ENCODE results near the gene TGFA.

The TGFA gene

GRCh38 chr2:70535573-70535972 is 18.1 kb downstream of the TGFA start:
- H3K4me3 ChIP-seq (ENCODE audit: low read length in 2 of 2): no peak overlapping the region
- H3K4me1 ChIP-seq (ENCODE audit: control insufficient read depth in 2 of 2, insufficient read depth in 1 of 2, low read depth in 1 of 2, low read length in 2 of 2): peaks cover 0 to 1% of the 10 kb centered on the region in 2 donors
- H3K14ac ChIP-seq (ENCODE audit: low read length): no peak overlapping the region
- H2BK15ac ChIP-seq (ENCODE audit: low read length): no peak overlapping the region
- peaks cover 0 to 8% (median 2%) of the 10 kb centered on the region in 3 experiments for H3K27me3 ChIP-seq (ENCODE audit: control insufficient read depth in 3 of 3, insufficient read depth in 3 of 3, low read depth in 1 of 3, low read length in 3 of 3)
- H2AFZ ChIP-seq (ENCODE audit: low read length): no peak overlapping the region
- no peak overlapping the region for H4K8ac ChIP-seq (ENCODE audit: low read depth, low read length)
- no peaks in the 10 kb centered on the region for H3K79me1 ChIP-seq (ENCODE audit: low read depth, low read length)
- H3K9ac ChIP-seq (ENCODE audit: low read depth, low read length, poor library complexity): no peak overlapping the region
- no peak overlapping the region for H2BK12ac ChIP-seq (ENCODE audit: low read length)
- H3K4me2 ChIP-seq (ENCODE audit: insufficient read depth, low read length, poor library complexity, severe bottlenecking): no peak overlapping the region
- H4K91ac ChIP-seq (ENCODE audit: low read depth, low read length, poor library complexity): no peak overlapping the region
- no peak overlapping the region for H3K23ac ChIP-seq (ENCODE audit: low read depth, low read length, poor library complexity)
- DNase-seq (ENCODE audit: low spot score): no peak
- no peak overlapping the region for H2AK5ac ChIP-seq (ENCODE audit: low read depth, low read length)
- no peak overlapping the region for H3K27ac ChIP-seq (replicated peaks; ENCODE audit: low read length)
- no peak overlapping the region for H2BK5ac ChIP-seq (ENCODE audit: low read length)
- H2BK120ac ChIP-seq (ENCODE audit: low read depth, low read length): no peak overlapping the region
- no peak overlapping the region for H3K18ac ChIP-seq (ENCODE audit: low read length)
- peaks cover 0 to 1% of the 10 kb centered on the region in 2 donors for H3K9me3 ChIP-seq (replicated peaks in 1 of 2; ENCODE audit: control insufficient read depth in 2 of 2, insufficient read depth in 1 of 2, low read depth in 1 of 2, low read length in 2 of 2)
- no peak overlapping the region for H3K4ac ChIP-seq (ENCODE audit: low read length)
- WGBS, 2 donors (ENCODE audit: extremely low coverage in 2 of 2, insufficient read length in 2 of 2, insufficient replicate concordance in 1 of 2): no CpG with 5 or more reads among the region's 2 CpGs
- H3K36me3 ChIP-seq (replicated peaks in 1 of 2; ENCODE audit: control insufficient read depth in 2 of 2, insufficient read depth in 2 of 2, low read length in 2 of 2): no peaks in the 10 kb centered on the region

DNA sequence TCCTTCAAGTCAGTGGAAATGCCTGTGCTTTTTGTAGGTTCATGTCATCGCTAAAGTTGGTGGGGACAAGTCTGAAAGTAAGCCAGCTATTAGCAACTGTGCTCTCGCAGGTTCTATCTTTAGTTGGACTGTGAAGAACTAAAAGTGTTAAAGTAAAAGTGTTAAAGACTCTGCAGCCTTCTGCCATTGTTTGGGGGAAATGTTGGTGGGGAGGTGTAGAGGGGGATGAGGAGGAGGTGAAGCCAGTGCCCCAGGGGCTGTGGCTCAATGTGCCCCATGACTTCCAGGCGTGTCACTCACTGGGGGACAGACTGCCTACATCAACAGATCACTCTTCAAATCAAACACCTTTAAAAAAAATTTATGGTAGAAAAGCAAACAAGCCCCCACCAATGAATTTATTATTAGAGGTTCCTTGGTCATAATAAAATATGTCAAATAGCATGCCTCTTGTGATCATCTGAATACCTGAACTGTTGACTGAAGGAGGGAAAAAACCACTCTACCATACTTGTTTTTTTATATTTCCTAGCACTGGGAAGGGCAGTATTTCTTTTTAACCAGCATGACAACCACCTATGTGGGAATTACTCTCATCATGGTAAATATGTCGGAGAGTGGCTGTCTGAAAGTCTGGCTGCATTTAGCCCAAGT is 19.3 kb downstream of the TGFA start:
- H3K4me3 ChIP-seq (ENCODE audit: low read length in 2 of 2): no peak overlapping the region
- no peak overlapping the region for H3K14ac ChIP-seq (ENCODE audit: low read length)
- H3K4me1 ChIP-seq (ENCODE audit: control insufficient read depth in 2 of 2, insufficient read depth in 1 of 2, low read depth in 1 of 2, low read length in 2 of 2): peaks cover 0 to 1% of the 10 kb centered on the region in 2 donors
- no peak overlapping the region for H4K8ac ChIP-seq (ENCODE audit: low read depth, low read length)
- no peak overlapping the region for H2AFZ ChIP-seq (ENCODE audit: low read length)
- H3K4me2 ChIP-seq (ENCODE audit: insufficient read depth, low read length, poor library complexity, severe bottlenecking): no peak overlapping the region
- no CpG with 5 or more reads among the region's 4 CpGs for WGBS, 2 donors (ENCODE audit: extremely low coverage in 2 of 2, insufficient read length in 2 of 2, insufficient replicate concordance in 1 of 2)
- H3K9ac ChIP-seq (ENCODE audit: low read depth, low read length, poor library complexity): no peak overlapping the region
- peaks cover 0 to 6% (median 2%) of the 10 kb centered on the region in 3 experiments for H3K27me3 ChIP-seq (ENCODE audit: control insufficient read depth in 3 of 3, insufficient read depth in 3 of 3, low read depth in 1 of 3, low read length in 3 of 3)
- no peak overlapping the region for H3K27ac ChIP-seq (replicated peaks; ENCODE audit: low read length)
- no peak overlapping the region for H4K91ac ChIP-seq (ENCODE audit: low read depth, low read length, poor library complexity)
- no peak overlapping the region for H2BK15ac ChIP-seq (ENCODE audit: low read length)
- H3K23ac ChIP-seq (ENCODE audit: low read depth, low read length, poor library complexity): no peak overlapping the region
- H2BK120ac ChIP-seq (ENCODE audit: low read depth, low read length): no peak overlapping the region
- peaks cover 0 to 1% of the 10 kb centered on the region in 2 donors for H3K9me3 ChIP-seq (replicated peaks in 1 of 2; ENCODE audit: control insufficient read depth in 2 of 2, insufficient read depth in 1 of 2, low read depth in 1 of 2, low read length in 2 of 2)
- DNase-seq (ENCODE audit: low spot score): no peak
- H2AK5ac ChIP-seq (ENCODE audit: low read depth, low read length): no peak overlapping the region
- H3K4ac ChIP-seq (ENCODE audit: low read length): no peak overlapping the region
- no peaks in the 10 kb centered on the region for H3K79me1 ChIP-seq (ENCODE audit: low read depth, low read length)
- no peak overlapping the region for H2BK12ac ChIP-seq (ENCODE audit: low read length)
- H3K18ac ChIP-seq (ENCODE audit: low read length): no peak overlapping the region
- no peaks in the 10 kb centered on the region for H3K36me3 ChIP-seq (replicated peaks in 1 of 2; ENCODE audit: control insufficient read depth in 2 of 2, insufficient read depth in 2 of 2, low read length in 2 of 2)
- no peak overlapping the region for H2BK5ac ChIP-seq (ENCODE audit: low read length)

GRCh38 chr2:70532244-70532935 is 21.2 kb downstream of the TGFA start:
- H3K9me3 ChIP-seq (replicated peaks in 1 of 2; ENCODE audit: control insufficient read depth in 2 of 2, insufficient read depth in 1 of 2, low read depth in 1 of 2, low read length in 2 of 2): no peaks in the 10 kb centered on the region
- H3K18ac ChIP-seq (ENCODE audit: low read length): no peak overlapping the region
- peaks cover 0 to 1% of the 10 kb centered on the region in 2 donors for H3K4me1 ChIP-seq (ENCODE audit: control insufficient read depth in 2 of 2, insufficient read depth in 1 of 2, low read depth in 1 of 2, low read length in 2 of 2)
- H3K23ac ChIP-seq (ENCODE audit: low read depth, low read length, poor library complexity): no peak overlapping the region
- WGBS, 2 donors (ENCODE audit: extremely low coverage in 2 of 2, insufficient read length in 2 of 2, insufficient replicate concordance in 1 of 2): no CpG with 5 or more reads among the region's 7 CpGs
- no peak overlapping the region for H3K9ac ChIP-seq (ENCODE audit: low read depth, low read length, poor library complexity)
- H4K8ac ChIP-seq (ENCODE audit: low read depth, low read length): no peak overlapping the region
- no peak overlapping the region for H3K14ac ChIP-seq (ENCODE audit: low read length)
- H2BK5ac ChIP-seq (ENCODE audit: low read length): no peak overlapping the region
- H3K4me3 ChIP-seq (ENCODE audit: low read length in 2 of 2): no peak overlapping the region
- peak overlapping the region; percentile 19 for H2AFZ ChIP-seq (ENCODE audit: low read length)
- no peak overlapping the region for H3K27ac ChIP-seq (replicated peaks; ENCODE audit: low read length)
- no peak for DNase-seq (ENCODE audit: low spot score)
- H2BK12ac ChIP-seq (ENCODE audit: low read length): no peak overlapping the region
- no peak overlapping the region for H2BK15ac ChIP-seq (ENCODE audit: low read length)
- no peak overlapping the region for H3K4me2 ChIP-seq (ENCODE audit: insufficient read depth, low read length, poor library complexity, severe bottlenecking)
- H4K91ac ChIP-seq (ENCODE audit: low read depth, low read length, poor library complexity): no peak overlapping the region
- H3K4ac ChIP-seq (ENCODE audit: low read length): no peak overlapping the region
- no peaks in the 10 kb centered on the region for H3K36me3 ChIP-seq (replicated peaks in 1 of 2; ENCODE audit: control insufficient read depth in 2 of 2, insufficient read depth in 2 of 2, low read length in 2 of 2)
- H2BK120ac ChIP-seq (ENCODE audit: low read depth, low read length): no peak overlapping the region
- no peaks in the 10 kb centered on the region for H3K79me1 ChIP-seq (ENCODE audit: low read depth, low read length)
- no peak overlapping the region for H2AK5ac ChIP-seq (ENCODE audit: low read depth, low read length)
- H3K27me3 ChIP-seq (ENCODE audit: control insufficient read depth in 3 of 3, insufficient read depth in 3 of 3, low read depth in 1 of 3, low read length in 3 of 3): peaks cover 0 to 8% (median 2%) of the 10 kb centered on the region in 3 experiments

DNA sequence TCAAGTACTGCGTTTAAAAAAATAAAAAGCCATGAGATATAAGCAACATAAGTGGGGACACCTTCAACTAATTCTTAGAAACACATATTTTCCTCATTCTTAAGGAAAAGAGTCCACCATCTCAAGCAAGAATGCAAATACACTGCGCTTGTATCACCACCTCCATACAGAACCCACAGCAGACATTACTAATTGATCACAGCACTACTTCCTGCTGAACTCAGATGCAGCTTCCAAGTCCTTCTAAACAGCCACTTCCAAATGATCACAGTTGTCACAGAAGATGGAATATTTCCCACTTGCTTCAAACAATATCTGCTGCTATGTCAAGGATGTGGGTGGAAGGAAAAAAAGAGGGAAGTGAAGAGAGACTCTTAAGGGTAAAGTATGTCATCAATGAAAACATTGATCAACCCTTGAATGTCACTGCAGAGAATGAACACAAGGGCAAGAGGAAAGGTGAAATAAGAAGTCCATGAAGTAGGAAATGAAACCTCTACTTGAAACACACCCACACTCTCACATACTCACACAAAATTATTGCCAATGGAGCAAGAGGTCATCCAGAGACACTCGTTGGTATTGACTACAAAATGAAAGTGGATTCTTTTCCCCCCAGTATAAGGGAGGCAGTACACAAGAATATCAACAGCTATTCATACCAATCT is 22.1 kb downstream of the TGFA start:
- no peaks in the 10 kb centered on the region for H3K9me3 ChIP-seq (replicated peaks in 1 of 2; ENCODE audit: control insufficient read depth in 2 of 2, insufficient read depth in 1 of 2, low read depth in 1 of 2, low read length in 2 of 2)
- no peak for DNase-seq (ENCODE audit: low spot score)
- H2AK5ac ChIP-seq (ENCODE audit: low read depth, low read length): no peak overlapping the region
- H4K8ac ChIP-seq (ENCODE audit: low read depth, low read length): no peak overlapping the region
- no peak overlapping the region for H3K9ac ChIP-seq (ENCODE audit: low read depth, low read length, poor library complexity)
- no peak overlapping the region for H3K4me3 ChIP-seq (ENCODE audit: low read length in 2 of 2)
- no peak overlapping the region for H3K18ac ChIP-seq (ENCODE audit: low read length)
- no peak overlapping the region for H2BK120ac ChIP-seq (ENCODE audit: low read depth, low read length)
- H3K27ac ChIP-seq (replicated peaks; ENCODE audit: low read length): no peak overlapping the region
- H3K14ac ChIP-seq (ENCODE audit: low read length): no peak overlapping the region
- WGBS, 2 donors (ENCODE audit: extremely low coverage in 2 of 2, insufficient read length in 2 of 2, insufficient replicate concordance in 1 of 2): no CpG with 5 or more reads among the region's 3 CpGs
- no peak overlapping the region for H3K4me2 ChIP-seq (ENCODE audit: insufficient read depth, low read length, poor library complexity, severe bottlenecking)
- no peak overlapping the region for H2BK12ac ChIP-seq (ENCODE audit: low read length)
- peaks cover 0 to 1% of the 10 kb centered on the region in 2 donors for H3K4me1 ChIP-seq (ENCODE audit: control insufficient read depth in 2 of 2, insufficient read depth in 1 of 2, low read depth in 1 of 2, low read length in 2 of 2)
- no peak overlapping the region for H2BK15ac ChIP-seq (ENCODE audit: low read length)
- H2BK5ac ChIP-seq (ENCODE audit: low read length): no peak overlapping the region
- H3K79me1 ChIP-seq (ENCODE audit: low read depth, low read length): no peaks in the 10 kb centered on the region
- peaks cover 0 to 8% (median 2%) of the 10 kb centered on the region in 3 experiments for H3K27me3 ChIP-seq (ENCODE audit: control insufficient read depth in 3 of 3, insufficient read depth in 3 of 3, low read depth in 1 of 3, low read length in 3 of 3)
- H3K23ac ChIP-seq (ENCODE audit: low read depth, low read length, poor library complexity): no peak overlapping the region
- H3K36me3 ChIP-seq (replicated peaks in 1 of 2; ENCODE audit: control insufficient read depth in 2 of 2, insufficient read depth in 2 of 2, low read length in 2 of 2): no peaks in the 10 kb centered on the region
- no peak overlapping the region for H4K91ac ChIP-seq (ENCODE audit: low read depth, low read length, poor library complexity)
- no peak overlapping the region for H2AFZ ChIP-seq (ENCODE audit: low read length)
- no peak overlapping the region for H3K4ac ChIP-seq (ENCODE audit: low read length)
